Endothelial cell of umbilical vein (primary cell): ENCODE measurements around the gene EHMT1. TPM values are rescaled to one million over a fixed set of nuclear protein-coding genes. Genes with fewer than 3 reads are reported as not detected.

Source experiments
- BruUV-seq: library from RNA; stranded (reverse); fragments of 400-500 nt; replicated peaks from 2 replicates; lab custom pipeline; 2021; lab: Mats Ljungman, UMichigan
- CTCF ChIA-PET: fragments of 300-600, 350-600 bp; sonication (Branson Sonifier 250); formaldehyde crosslinking; loops from one replicate; lab custom pipeline; 2021; ENCODE audit warnings: antibody characterized with exemption, inconsistent platforms; lab: Charles Lee
- POLR2A ChIA-PET: fragments of 300-600, 350-600 bp; sonication (Branson Sonifier 250); formaldehyde crosslinking; loops from one replicate; lab custom pipeline; 2021; ENCODE audit warnings: antibody characterized with exemption, inconsistent platforms; lab: Charles Lee
- DNase-seq: peaks from one replicate; pipeline ENCODE4 v3.0.0-alpha.2; 2011; ENCODE audit warnings: low read depth, low spot score
- FAIRE-seq: peaks from 2 replicates; lab custom pipeline; 2011; peaks lifted over from hg19 to GRCh38; lab: Jason Lieb, UNC
- H2AFZ ChIP-seq: 2 replicates; pipeline ENCODE4 v1.6.0; 2012; ENCODE audit warnings: low read depth, low read length, control low read depth, inconsistent platforms
- H3K27ac ChIP-seq: 2 replicates; pipeline ENCODE4 v1.5.1; 2011; ENCODE audit warnings: low read depth, mild to moderate bottlenecking, control low read depth, low read length, moderate library complexity; ENCODE audit not compliant: insufficient read depth
- H3K27me3 ChIP-seq, 2 experiments: 2 replicates each; pipeline versions ENCODE4 v1.6.0 to v1.6.1; 2011; ENCODE audit warnings: low read length in 2 of 2, mixed read lengths in 1 of 2; ENCODE audit not compliant: control insufficient read depth in 2 of 2, insufficient read depth in 2 of 2
- H3K36me3 ChIP-seq, 2 experiments: 2 replicates in 1 of 2; 3 replicates in 1 of 2; pipeline ENCODE4 v1.5.1; 2011; ENCODE audit warnings: low read length in 2 of 2, mild to moderate bottlenecking in 1 of 2, moderate library complexity in 1 of 2; ENCODE audit not compliant: control insufficient read depth in 2 of 2, insufficient read depth in 2 of 2; ENCODE audit errors: extremely low read depth in 1 of 2
- H3K4me1 ChIP-seq: 3 replicates; pipeline ENCODE4 v1.5.1; 2011; ENCODE audit warnings: mild to moderate bottlenecking, low read length; ENCODE audit not compliant: control insufficient read depth, insufficient read depth; ENCODE audit errors: extremely low read depth
- H3K4me2 ChIP-seq: 2 replicates; pipeline ENCODE4 v1.6.1; 2011; ENCODE audit warnings: low read length, control low read depth, mixed read lengths; ENCODE audit not compliant: insufficient read depth
- H3K4me3 ChIP-seq, 3 experiments: fragments of 200-600 bp in 1 of 3; sonication (generic), shearing (Covaris generic) in 1 of 3; replicated peaks in 1 of 3; 2 replicates each; pipeline ENCODE4 v1.5.1; 2011 to 2016; ENCODE audit warnings: control low read depth in 3 of 3, low read length in 3 of 3, mild to moderate bottlenecking in 2 of 3, inconsistent platforms in 1 of 3, low read depth in 1 of 3, moderate library complexity in 1 of 3; ENCODE audit not compliant: insufficient read depth in 1 of 3
- H3K79me2 ChIP-seq: 2 replicates; pipeline ENCODE4 v1.6.0; 2012; ENCODE audit warnings: low read length, inconsistent platforms; ENCODE audit not compliant: control insufficient read depth, insufficient read depth
- H3K9ac ChIP-seq: replicated peaks from 2 replicates; pipeline ENCODE3; 2011; ENCODE audit warnings: low read length, control low read depth; ENCODE audit not compliant: insufficient read depth; ENCODE audit errors: extremely low read depth
- H3K9me1 ChIP-seq: replicated peaks from 3 replicates; pipeline ENCODE4 v1.6.0; 2011; ENCODE audit warnings: mild to moderate bottlenecking, low read length; ENCODE audit not compliant: control insufficient read depth, insufficient read depth; ENCODE audit errors: extremely low read depth
- H3K9me3 ChIP-seq: replicated peaks from 2 replicates; pipeline ENCODE4 v1.5.1; 2012; ENCODE audit warnings: low read length, inconsistent platforms; ENCODE audit not compliant: control insufficient read depth, insufficient read depth
- H4K20me1 ChIP-seq: replicated peaks from 2 replicates; pipeline ENCODE3; 2011; ENCODE audit warnings: mild to moderate bottlenecking, low read length; ENCODE audit not compliant: control insufficient read depth, insufficient read depth; ENCODE audit errors: extremely low read depth
- EZH2 ChIP-seq: IDR thresholded peaks from 2 replicates; pipeline ENCODE4 v1.6.1; 2012; ENCODE audit warnings: borderline replicate concordance, low read depth, mild to moderate bottlenecking, moderate library complexity, low read length, inconsistent platforms; ENCODE audit not compliant: severe bottlenecking
- FOS ChIP-seq: IDR thresholded peaks from 2 replicates; pipeline ENCODE4 v1.6.1; 2011; ENCODE audit warnings: mild to moderate bottlenecking, low read length, moderate library complexity, borderline replicate concordance; ENCODE audit not compliant: insufficient read depth
- GATA2 ChIP-seq: IDR thresholded peaks from 2 replicates; pipeline ENCODE4 v1.7.0; 2011; ENCODE audit warnings: low read depth, mild to moderate bottlenecking, moderate library complexity, mixed read lengths, low read length; ENCODE audit not compliant: insufficient read length, insufficient read depth
- JUN ChIP-seq: IDR thresholded peaks from 2 replicates; pipeline ENCODE4 v1.6.1; 2011; ENCODE audit warnings: borderline replicate concordance, low read depth; ENCODE audit not compliant: insufficient read length, insufficient read depth
- MAX ChIP-seq: IDR thresholded peaks from 2 replicates; pipeline ENCODE4 v1.6.1; 2011; ENCODE audit not compliant: insufficient read depth, insufficient read length
- MYC ChIP-seq: IDR thresholded peaks from one replicate; pipeline ENCODE4 v1.6.1; 2011; ENCODE audit warnings: mild to moderate bottlenecking, low read depth, low read length
- POLR2A ChIP-seq: IDR thresholded peaks from 2 replicates; pipeline ENCODE4 v1.6.1; 2012; ENCODE audit warnings: low read depth, mild to moderate bottlenecking, control low read depth, low read length
- POLR2AphosphoS5 ChIP-seq: IDR thresholded peaks from 2 replicates; pipeline ENCODE4 v1.6.1; 2012; ENCODE audit warnings: low read depth, mild to moderate bottlenecking, control low read depth, low read length, moderate library complexity; ENCODE audit not compliant: insufficient read depth
- dilution Hi-C: fragments of 300-500 bp; cut with MboI; formaldehyde crosslinking; loops from one replicate; pipeline ENCODE4 v1.15.0; 2019; ENCODE audit warnings: low sequenced_read_pairs; ENCODE audit not compliant: extremely low pct_ligation_motif_present
- intact Hi-C: fragments of 100-400 bp; cut with micrococcal nuclease; formaldehyde crosslinking; loops from one replicate; pipeline ENCODE4 v1.10.0; 2022
- polyA plus RNA-seq, 4 experiments: library from polyadenylated mRNA; depleted of rRNA in 3 of 4; stranded (reverse) in 3 of 4; unstranded in 1 of 4; fragments of >200 nt; gene quantifications; 2 replicates each; pipeline versions ENCODE4 v1.2.1 to v1.2.3, GENCODE V29; 2011 to 2012; ENCODE audit warnings: missing spikeins in 1 of 4
- total RNA-seq: library from RNA; stranded (reverse); gene quantifications from 2 replicates; pipeline ENCODE4 v1.2.3, GENCODE V29; 2021
- TF ChIP-seq, protein P1 (sequence below), 2 donors: IDR thresholded peaks; 1 replicate in 1 of 2; 2 replicates in 1 of 2; pipeline ENCODE4 v1.5.1; 2011; ENCODE audit warnings: low read length in 2 of 2, mild to moderate bottlenecking in 2 of 2, moderate library complexity in 2 of 2, control low read depth in 1 of 2, inconsistent platforms in 1 of 2, low read depth in 1 of 2; ENCODE audit not compliant: insufficient read depth in 1 of 2; ENCODE audit errors: extremely low read depth in 1 of 2

EHMT1 gene
- total and polyA plus RNA-seq, 2 donors (not counting 3 experiments of a cell fraction or from before 2014, with no cell fraction given), result 48.2 to 104 TPM

DNA sequence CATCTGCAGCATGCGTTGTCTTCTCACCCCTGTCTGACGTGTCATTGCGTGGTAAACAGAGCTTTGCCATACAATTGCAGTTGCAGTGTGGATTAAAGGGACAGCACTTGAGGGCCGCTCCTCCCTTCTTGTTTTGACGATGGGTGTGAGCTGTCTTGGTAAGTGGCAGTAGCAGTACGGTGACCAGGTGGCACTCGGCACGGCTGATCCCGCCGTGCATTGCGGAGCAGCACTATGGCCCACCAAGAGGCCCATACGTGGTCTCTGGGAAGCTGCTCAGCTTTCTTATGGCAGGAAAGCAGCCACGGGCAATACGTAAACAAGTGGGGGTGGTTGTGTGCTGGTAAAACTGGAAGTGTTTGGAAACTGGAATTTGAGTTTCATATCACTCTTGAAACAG is 25.1 kb downstream of the EHMT1 start:
- H3K9ac ChIP-seq, result no peak overlapping the region
- CTCF ChIA-PET, result interaction anchor here (1.0 kb wide), 1 partner anchor 29 kb away, joined by 3 read pairs; no protein-coding TSS in a partner anchor
- no TSS peak for BruUV-seq
- H3K79me2 ChIP-seq, result peaks cover 88% of the 10 kb centered on the region
- H4K20me1 ChIP-seq, result no peaks in the 10 kb centered on the region
- no peaks in the 10 kb centered on the region for H3K27me3 ChIP-seq
- H3K4me1 ChIP-seq, result no peaks in the 10 kb centered on the region
- no peaks in the 10 kb centered on the region for H3K9me3 ChIP-seq
- H3K4me2 ChIP-seq, result no peak overlapping the region
- POLR2A ChIA-PET, result no interaction called here
- no peaks in the 10 kb centered on the region for H3K9me1 ChIP-seq
- dilution Hi-C loops (no loop called here), intact Hi-C loops (no loop called here)
- no peak overlapping the region for H2AFZ ChIP-seq
- H3K36me3 ChIP-seq, result peaks cover 0 to 8% of the 10 kb centered on the region in 2 experiments
- H3K27ac ChIP-seq, result no peak overlapping the region
- DNase-seq (no peak), FAIRE-seq (no peak)
- H3K4me3 ChIP-seq, result no peak overlapping the region
- TF ChIP-seq EZH2 (no peak), MYC (no peak), MAX (no peak), POLR2A (no peak), FOS (no peak), POLR2AphosphoS5 (no peak), JUN (no peak), GATA2 (no peak)
- TF ChIP-seq, protein P1, sequence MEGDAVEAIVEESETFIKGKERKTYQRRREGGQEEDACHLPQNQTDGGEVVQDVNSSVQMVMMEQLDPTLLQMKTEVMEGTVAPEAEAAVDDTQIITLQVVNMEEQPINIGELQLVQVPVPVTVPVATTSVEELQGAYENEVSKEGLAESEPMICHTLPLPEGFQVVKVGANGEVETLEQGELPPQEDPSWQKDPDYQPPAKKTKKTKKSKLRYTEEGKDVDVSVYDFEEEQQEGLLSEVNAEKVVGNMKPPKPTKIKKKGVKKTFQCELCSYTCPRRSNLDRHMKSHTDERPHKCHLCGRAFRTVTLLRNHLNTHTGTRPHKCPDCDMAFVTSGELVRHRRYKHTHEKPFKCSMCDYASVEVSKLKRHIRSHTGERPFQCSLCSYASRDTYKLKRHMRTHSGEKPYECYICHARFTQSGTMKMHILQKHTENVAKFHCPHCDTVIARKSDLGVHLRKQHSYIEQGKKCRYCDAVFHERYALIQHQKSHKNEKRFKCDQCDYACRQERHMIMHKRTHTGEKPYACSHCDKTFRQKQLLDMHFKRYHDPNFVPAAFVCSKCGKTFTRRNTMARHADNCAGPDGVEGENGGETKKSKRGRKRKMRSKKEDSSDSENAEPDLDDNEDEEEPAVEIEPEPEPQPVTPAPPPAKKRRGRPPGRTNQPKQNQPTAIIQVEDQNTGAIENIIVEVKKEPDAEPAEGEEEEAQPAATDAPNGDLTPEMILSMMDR (IDR thresholded peaks at IDR 0.05; ENCODE audit: extremely low read depth in 1 of 2, insufficient read depth in 1 of 2, low read depth in 1 of 2, low read length in 2 of 2), result no peak
